IPS-NIHi7 (cell line): ENCODE results near the gene SOST.
A peak's percentile ranks its signal among the peaks of the same experiment; 100 is the strongest.

Experiments used
- DNase-seq: peaks from one replicate; pipeline ENCODE4 v3.0.0; 2012; ENCODE audit warnings: mixed read lengths; ENCODE audit errors: extremely low spot score

The SOST gene

DNA sequence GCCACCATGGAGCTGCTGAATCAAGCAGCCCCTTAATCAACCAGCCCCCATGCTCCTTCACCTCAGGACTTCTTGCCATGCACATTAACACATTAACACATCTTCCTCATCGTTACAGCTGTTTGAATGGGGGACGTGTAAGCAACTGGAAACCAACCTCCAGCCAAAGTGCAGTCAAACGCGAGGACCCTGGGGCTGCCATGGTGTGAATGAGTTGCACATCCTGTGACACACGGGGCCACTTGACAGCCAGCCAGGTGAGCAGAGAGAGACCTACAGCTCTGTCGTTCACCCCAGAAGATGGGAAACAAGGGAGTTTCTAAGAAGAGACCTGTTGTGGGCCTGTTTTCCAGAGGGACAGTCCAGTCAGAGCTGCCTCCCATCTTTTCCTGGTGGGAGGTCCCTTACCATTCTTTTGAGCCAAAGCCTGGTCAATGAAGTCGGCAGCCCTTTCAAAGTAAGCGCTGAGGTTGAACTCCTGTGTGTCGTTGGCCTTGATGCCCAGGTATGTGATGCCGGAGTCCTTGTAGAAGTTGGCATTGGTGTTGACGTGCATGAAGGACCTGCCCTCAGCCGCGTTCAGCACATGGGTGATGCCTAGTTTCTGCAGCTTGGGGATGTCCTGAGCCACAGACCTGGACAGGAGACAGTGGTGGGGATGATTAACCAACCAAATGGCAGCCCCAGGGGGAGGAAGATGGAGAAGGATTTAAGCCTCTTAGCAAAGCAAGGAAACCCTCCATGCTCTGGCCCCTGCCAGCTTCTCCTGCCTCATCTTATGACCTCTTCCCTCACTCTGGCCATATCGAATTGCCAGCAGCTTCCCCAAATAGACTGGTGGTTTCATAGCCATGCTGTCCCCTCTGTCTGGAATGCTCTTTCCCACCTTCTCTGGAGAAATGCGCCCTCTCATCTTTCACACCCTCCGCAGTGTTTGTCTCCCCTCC lies 16.0 kb upstream of the SOST start:
- no peak for DNase-seq

- DNase-seq = no peak
Measured at GRCh38 chr17:43772877-43773648, 14.5 kb upstream of the SOST start.

DNA sequence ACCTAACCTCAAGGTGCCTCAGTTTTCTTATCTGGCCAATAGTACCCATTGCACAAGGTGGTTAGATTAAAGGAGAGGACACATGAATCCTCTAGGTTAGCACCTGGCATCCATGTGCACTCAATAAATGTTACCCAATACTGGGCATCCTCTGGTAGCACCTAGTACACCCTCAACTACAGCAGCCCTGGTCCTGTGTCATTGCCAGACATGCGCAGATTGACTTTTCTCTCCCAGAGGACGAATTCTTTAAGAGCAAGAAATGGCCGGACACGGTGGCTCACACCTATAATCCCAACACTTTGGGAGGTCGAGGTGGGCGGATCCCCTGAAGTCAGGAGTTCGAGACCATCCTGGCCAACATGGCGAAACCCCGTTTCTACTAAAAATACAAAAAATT lies 12.9 kb upstream of the SOST start:
- DNase-seq = no peak

DNA sequence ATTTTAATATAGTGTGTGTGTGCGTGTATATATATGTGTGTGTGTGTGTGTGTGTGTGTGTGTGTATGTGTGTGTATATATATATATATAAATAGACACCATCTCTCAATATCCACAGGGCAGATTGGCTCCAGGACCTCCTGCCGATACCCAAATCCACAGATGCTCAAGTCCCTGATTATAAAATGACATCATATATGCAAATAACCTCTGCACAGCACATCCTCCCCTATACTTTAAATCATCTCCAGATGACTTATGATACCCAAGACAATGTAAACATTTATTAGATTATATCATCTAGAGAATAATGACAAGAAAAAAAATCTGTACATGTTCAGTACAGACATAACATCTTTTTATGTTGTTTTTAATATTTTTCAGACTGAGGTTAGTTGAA lies 12.4 kb upstream of the SOST start:
- DNase-seq = no peak

DNA sequence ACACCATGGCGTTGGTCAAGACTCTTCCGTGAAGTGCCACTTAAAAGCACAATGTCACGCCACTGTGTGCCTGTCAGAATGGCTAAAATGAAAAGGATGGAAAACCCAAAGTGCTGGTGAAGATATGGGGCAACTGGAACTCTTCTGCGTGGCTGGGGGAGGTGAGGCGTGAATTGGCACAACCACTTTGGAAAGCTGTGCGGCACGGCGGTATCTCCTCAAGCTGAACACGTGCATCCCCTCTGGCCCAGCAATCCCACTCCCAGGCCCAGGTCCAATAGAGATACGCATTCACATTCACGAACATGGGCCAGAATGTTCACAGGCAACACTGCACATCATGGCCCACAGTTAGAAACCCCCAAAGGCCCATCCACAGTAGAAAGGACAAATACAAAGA lies 11.3 kb upstream of the SOST start:
- DNase-seq = no peak

DNA sequence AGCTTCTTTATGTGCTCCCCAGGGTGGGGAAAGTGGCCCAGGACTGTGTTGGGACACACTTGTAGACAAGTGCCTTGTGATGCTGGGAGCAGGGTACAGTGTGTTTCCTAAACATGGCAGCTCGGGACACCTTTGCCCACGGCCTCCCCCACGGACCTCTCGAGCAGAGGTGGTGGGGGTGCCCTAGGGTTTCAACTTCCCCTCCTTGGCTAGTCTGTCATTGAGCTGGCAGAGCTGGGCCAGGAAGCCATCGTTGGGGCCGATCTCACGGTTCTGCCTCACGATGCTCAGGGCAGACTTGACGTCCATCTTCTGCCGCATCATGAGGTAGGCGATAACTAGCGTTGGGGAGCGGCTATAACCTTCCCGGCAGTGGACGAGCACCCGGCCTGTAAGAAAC lies 10.8 kb upstream of the SOST start:
- no peak for DNase-seq

DNA sequence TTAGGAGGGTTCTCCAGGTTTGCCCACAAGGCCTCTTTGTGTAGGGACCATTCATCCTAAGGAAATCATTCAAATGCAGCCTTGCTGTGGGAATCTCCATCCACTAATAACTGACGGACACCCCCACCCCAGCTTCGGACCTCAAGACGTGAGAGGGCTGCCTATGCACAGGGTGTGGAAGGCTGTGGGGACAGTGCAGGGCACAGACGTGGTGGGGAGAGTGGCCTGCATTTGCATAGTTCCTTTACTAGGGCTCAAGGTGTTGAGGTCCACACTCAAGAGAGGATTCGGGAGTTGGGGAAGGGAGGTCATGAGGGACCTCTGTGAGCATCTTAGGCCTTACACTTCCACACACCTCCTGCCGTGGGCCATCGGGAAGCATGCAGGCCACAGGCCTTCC lies 10.4 kb upstream of the SOST start:
- DNase-seq = no peak

DNA sequence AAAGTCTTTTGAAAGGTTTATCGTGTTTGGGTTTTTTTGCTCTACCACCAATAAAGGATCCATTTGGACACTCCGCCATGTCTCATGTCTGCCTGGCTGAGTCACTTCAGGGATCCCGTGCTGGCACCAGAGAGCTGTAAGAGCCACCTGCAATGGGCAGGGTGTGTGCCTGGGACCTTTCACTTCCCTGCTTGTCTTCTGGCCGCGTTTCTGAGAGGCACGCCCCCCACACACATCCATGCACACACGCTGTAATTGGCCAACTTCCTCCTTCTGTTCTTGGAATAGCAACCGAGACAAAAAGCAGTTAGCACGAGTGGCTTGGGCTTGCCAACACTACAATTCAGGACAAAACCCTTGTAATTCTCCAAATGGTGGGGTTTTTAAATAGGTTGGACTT lies 9.8 kb upstream of the SOST start:
- DNase-seq = no peak

DNA sequence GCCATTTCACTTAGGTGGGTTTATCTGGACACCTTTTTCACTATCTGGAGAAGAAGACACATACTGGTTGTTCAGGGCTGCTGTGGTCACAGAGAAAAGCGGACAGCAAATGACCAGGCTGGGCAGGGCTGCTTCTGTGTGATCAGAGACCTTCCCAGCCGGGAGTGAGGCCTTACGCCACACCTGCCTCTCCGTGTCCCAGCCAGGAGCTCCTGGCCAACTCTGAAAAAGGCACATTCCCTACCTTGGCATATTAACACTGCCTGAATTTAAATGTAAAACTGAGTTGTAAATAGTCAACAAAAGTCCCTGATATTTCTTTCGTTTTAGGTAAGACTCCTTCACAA lies 9.1 kb upstream of the SOST start:
- no peak for DNase-seq

GRCh38 chr17:43767053-43767712 lies 8.6 kb upstream of the SOST start:
- DNase-seq = no peak

- DNase-seq = peak; percentile 75
Measured at GRCh38 chr17:43766413-43767052, 7.9 kb upstream of the SOST start.

DNA sequence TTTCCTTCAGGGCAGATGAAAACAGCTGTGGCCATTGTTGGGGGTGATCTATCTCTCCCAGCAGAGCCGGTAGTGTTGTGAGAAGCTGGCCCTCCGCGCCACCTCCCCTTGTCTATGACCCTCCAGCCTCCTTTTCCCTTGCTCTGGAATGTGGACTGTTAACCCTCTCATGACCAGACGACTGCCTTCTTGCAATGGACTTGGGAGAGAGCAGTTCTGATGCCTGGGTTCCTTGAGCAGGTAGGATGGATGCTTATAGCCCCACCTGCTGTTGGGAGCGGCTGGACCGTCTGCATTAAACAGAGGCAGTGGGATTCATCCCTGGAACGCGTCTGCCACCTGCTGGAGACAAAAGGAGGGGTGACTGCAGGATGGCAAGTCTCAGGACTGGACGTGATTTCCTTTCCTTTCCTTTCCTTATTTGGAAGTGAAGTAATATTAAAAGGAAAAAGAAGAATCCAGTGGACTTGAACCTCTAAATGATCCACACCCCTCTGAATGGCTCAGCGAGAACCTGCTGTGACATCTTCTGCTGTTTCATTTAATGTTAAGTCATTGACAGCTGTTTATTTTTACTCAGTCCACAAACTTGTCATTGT lies 1.8 kb upstream of the SOST start:
- DNase-seq = peak; percentile 91

DNA sequence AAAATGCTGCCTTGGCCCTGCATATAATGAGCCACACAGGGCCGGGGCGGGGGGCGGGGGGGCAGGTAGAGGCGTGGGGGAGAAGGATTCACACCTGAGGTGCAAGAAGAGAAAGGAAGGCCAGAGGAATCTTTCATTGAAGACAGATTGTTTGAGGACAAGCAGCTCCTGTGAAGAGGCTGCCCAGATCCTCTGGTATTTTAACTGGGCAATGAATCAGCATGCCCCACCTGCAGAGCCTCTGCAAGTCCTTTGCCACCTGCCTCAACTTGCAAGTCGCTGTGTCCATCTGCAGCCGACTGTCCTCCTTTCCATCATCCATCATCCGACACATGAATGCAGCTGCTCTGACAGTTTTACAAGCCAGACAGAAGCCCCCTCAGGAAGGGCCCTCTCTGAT lies 1.2 kb upstream of the SOST start:
- DNase-seq = no peak

DNA sequence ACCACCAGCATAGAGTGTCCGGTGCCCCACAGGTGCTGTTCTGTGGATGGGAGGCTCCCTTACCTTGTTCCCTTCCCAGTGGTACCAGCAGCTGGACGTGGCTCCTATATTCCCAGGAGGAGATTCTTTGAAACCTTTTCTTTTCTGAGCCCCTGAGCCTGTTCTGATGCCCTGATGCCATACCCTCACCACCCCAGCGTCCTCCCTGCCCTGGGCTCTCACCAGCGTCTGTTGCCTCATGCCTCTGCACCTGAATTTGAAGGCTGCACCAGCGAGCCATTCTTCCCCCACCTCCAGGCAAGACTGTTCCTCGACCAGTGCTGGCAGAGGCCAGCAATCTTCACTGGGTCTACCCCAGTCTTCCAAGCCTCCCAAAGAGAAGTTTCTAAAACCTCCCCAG lies 505 bp downstream of the SOST start:
- DNase-seq = no peak

- no peak for DNase-seq
Measured at GRCh38 chr17:43757171-43757660, 1.4 kb downstream of the SOST start.

DNA sequence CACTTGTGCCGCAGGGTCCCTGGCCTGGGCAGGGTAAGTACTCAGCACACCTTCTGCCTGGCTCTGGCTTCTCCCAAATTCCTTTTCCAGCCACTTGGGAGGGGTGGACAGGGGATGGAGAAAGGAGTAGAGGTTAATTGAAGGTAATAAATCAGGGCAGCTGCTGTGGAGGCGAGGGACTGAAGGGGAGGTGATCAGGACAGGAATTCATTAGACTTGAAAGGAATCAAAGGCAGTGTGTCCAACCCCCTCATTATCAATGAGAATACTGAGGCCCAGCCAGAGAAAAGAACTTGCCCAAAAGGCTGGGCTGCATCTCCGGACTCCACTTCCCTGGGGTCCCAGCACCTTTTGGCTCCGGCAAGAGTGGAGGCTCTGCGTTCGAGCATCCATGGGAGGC lies 2.4 kb downstream of the SOST start:
- DNase-seq = no peak

DNA sequence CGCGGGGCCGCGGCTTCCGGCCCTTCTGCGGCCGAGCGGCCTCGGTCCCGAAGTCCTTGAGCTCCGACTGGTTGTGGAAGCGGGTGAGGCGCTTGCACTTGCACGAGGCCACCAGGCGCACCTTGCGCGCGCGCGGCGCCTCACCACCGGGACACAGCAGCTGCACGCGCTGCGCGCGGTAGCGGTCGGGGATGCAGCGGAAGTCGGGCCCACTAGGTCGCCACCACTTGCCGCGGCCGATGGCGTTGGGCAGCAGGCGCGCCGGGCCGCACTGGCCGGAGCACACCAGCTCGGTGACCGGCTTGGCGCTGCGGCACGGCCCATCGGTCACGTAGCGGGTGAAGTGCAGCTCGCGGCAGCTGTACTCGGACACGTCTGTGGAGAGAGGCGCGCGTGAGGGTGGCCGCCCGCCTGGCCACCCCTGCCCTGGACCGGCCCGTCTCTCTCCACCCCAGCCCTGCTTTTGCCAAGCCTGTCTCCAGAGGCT lies 3.2 kb downstream of the SOST start:
- DNase-seq = peak; percentile 76

GRCh38 chr17:43754947-43755346 lies 3.6 kb downstream of the SOST start:
- DNase-seq = no peak

- DNase-seq = no peak
Measured at GRCh38 chr17:43753493-43754129, 5.0 kb downstream of the SOST start.

DNA sequence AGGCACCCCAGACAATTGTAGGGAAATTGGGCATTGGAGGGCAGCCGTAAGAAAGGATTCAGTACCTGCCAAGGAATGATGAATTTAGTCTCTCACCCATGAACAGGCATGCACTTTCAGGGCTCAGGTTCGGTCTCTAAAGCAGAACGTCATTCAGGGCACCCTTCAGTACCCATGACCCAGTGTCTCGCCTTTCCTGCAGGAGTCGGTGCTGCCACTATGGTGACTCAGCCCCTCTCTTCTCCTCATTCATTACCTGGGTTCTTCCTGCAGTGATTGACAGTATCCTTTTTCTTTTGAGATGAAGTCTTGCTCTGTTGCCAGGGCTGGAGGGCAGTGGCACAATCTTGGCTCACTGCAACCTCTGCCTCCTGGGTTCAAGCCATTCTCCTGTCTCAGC lies 8.4 kb downstream of the SOST start:
- no peak for DNase-seq

DNA sequence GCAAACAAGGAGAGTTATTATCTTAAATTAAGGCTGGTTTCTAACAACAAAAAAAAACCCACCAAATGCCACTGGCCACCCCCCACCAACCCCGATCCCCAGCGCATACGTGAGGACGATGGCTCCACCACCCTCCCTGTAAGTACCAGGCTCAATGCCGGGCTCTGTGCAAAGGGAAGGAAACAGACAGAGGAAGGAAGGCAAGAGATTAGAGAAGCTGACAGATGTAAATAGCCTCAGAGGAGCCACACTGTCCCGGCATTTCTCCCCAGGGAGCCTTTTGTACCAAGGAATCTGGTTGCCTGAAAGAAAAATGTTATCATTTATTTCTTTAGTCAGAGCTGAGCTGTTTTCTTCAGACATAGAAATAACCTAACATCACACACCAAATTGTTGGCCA lies 13.1 kb downstream of the SOST start:
- peak; percentile 46 for DNase-seq
